Left colon (tissue), 2 donors: ENCODE data around the gene EP400. TPM values are rescaled to one million over a fixed set of nuclear protein-coding genes. Genes with fewer than 3 reads are reported as not detected.

ENCODE experiments used
- ATAC-seq: fragments of 200-7000 bp; cut with Tn5 transposase; one replicate; pipeline ENCODE4 v1.9.1; 2020; ENCODE audit warnings: mild to moderate bottlenecking, moderate library complexity
- DNase-seq, 2 donors: peaks; one replicate each; pipeline ENCODE4 v3.0.0-alpha.2; 2020
- intact Hi-C, 2 donors: fragments of 100-400 bp; cut with DNase I in 1 of 2; cut with micrococcal nuclease in 1 of 2; formaldehyde crosslinking; loops; one replicate each; pipeline versions ENCODE4 v1.11.2 to v1.14.0; 2022; cut with DNase I, micrococcal nuclease
- total RNA-seq, 2 donors: library from RNA; stranded (reverse); fragmentation: NEBNext Ultra II Directional; extraction: Animal tissue kit (Norgen Biotek cat#: 25700); gene quantifications; one replicate each; pipeline ENCODE4 v1.2.1, GENCODE V29; 2021
- donor health status: DM: no; HTN: no; CAD: no.
- donor health status: DM: yes; HTN: yes; CAD: no.

Gene EP400
- total RNA-seq, 2 donors from 2014 or later: 28.2 to 38.2 TPM

- no peak for DNase-seq
- no peak for ATAC-seq
- intact Hi-C loops: no loop called here
Observed at GRCh38 chr12:132006056-132006680, 56.4 kb downstream of the EP400 start.

GRCh38 chr12:132007041-132007440, 57.3 kb downstream of the EP400 start:
- intact Hi-C loops: no loop called here
- ATAC-seq: no peak
- DNase-seq: no peak

GRCh38 chr12:132009336-132009859, 59.7 kb downstream of the EP400 start:
- intact Hi-C loops: no loop called here
- ATAC-seq: no peak

GRCh38 chr12:132012919-132013568, 63.3 kb downstream of the EP400 start:
- intact Hi-C loops: no loop called here
- DNase-seq (no peak), ATAC-seq (no peak)

More at GRCh38 chr12:132009336-132009859, 59.7 kb downstream of the EP400 start:
- no peak for DNase-seq

GRCh38 chr12:132014092-132014914, 64.6 kb downstream of the EP400 start:
- intact Hi-C loops: no loop called here
- DNase-seq: no peak
- ATAC-seq: no peak

GRCh38 chr12:132014915-132015280, 65.2 kb downstream of the EP400 start:
- no peak for DNase-seq
- intact Hi-C loops: no loop called here
- no peak for ATAC-seq

GRCh38 chr12:132015686-132016430, 66.1 kb downstream of the EP400 start:
- ATAC-seq (no peak), DNase-seq (no peak)
- intact Hi-C loops: no loop called here

GRCh38 chr12:132018193-132018916, 68.6 kb downstream of the EP400 start:
- DNase-seq (no peak), ATAC-seq (no peak)
- intact Hi-C loops: no loop called here

GRCh38 chr12:132019891-132020290, 70.1 kb downstream of the EP400 start:
- ATAC-seq (no peak), DNase-seq (no peak)
- intact Hi-C loops: no loop called here

GRCh38 chr12:132020292-132020691, 70.5 kb downstream of the EP400 start:
- intact Hi-C loops: no loop called here
- DNase-seq: no peak
- ATAC-seq: no peak

GRCh38 chr12:132021031-132021871, 71.5 kb downstream of the EP400 start:
- no peak for DNase-seq
- intact Hi-C loops: no loop called here
- ATAC-seq: no peak

GRCh38 chr12:132021965-132022364, 72.2 kb downstream of the EP400 start:
- no peak for ATAC-seq
- no peak for DNase-seq
- intact Hi-C loops: no loop called here

GRCh38 chr12:132023658-132024057, 73.9 kb downstream of the EP400 start:
- no peak for ATAC-seq
- intact Hi-C loops: no loop called here
- DNase-seq: no peak

GRCh38 chr12:132024758-132025157, 75.0 kb downstream of the EP400 start:
- DNase-seq (no peak), ATAC-seq (no peak)
- intact Hi-C loops: no loop called here

- no peak for ATAC-seq
- intact Hi-C loops: no loop called here
- DNase-seq: no peak
Observed at GRCh38 chr12:132025526-132025925, 75.8 kb downstream of the EP400 start.

GRCh38 chr12:132026061-132026795, 76.5 kb downstream of the EP400 start:
- intact Hi-C loops: no loop called here
- ATAC-seq: no peak
- DNase-seq: no peak
